Stimulated activated CD8-positive, alpha-beta memory T cell treated with anti-CD3 and anti-CD28 coated beads, Interleukin-15, amount 100 ng/mL, for 24 hours (primary cell): ENCODE data around the gene LGALS7.
"Not testable (repeated sequence)": the region's sequence is repeated elsewhere in the genome, so short reads cannot be mapped to it uniquely, and the experiment has no call there.

Experiments used
- DNase-seq: peaks from one replicate; pipeline ENCODE4 v3.0.0-alpha.2; 2020; ENCODE audit warnings: low read depth

Gene LGALS7

GRCh38 chr19:38773469-38774177 lies at the start of gene LGALS7:
TSS of gene LGALS7 (minus strand) at chr19:38773517. CDS start at chr19:38773492, 25 bp downstream.
- DNase-seq = no peak

- not testable (repeated sequence) for DNase-seq
These were observed 48.0 kb upstream of the LGALS7 start for GRCh38 chr19:38821230-38821825.

GRCh38 chr19:38819231-38819920 lies 46.1 kb upstream of the LGALS7 start:
- no peak for DNase-seq

GRCh38 chr19:38817081-38817480 lies 43.8 kb upstream of the LGALS7 start:
- DNase-seq = no peak

- DNase-seq = no peak
These were observed 42.9 kb upstream of the LGALS7 start for GRCh38 chr19:38816131-38816750.

GRCh38 chr19:38815059-38816001 lies 42.0 kb upstream of the LGALS7 start:
- no peak for DNase-seq

GRCh38 chr19:38813932-38814331 lies 40.6 kb upstream of the LGALS7 start:
- DNase-seq = not testable (repeated sequence)

GRCh38 chr19:38813323-38813722 lies 40.0 kb upstream of the LGALS7 start:
- DNase-seq = no peak

- no peak for DNase-seq
These were observed 39.6 kb upstream of the LGALS7 start, which contains the start of gene LGALS4 for GRCh38 chr19:38812841-38813320. TSS of gene LGALS4 (minus strand) at chr19:38812945. CDS start at chr19:38812886, 59 bp downstream.

GRCh38 chr19:38812009-38812840 lies 38.9 kb upstream of the LGALS7 start:
- DNase-seq = no peak

GRCh38 chr19:38809592-38810252 lies 36.4 kb upstream of the LGALS7 start:
- no peak for DNase-seq

GRCh38 chr19:38808741-38809140 lies 35.4 kb upstream of the LGALS7 start:
- no peak for DNase-seq

GRCh38 chr19:38807374-38808098 lies 34.2 kb upstream of the LGALS7 start:
- not testable (repeated sequence) for DNase-seq

- DNase-seq = no peak
These were observed 33.1 kb upstream of the LGALS7 start for GRCh38 chr19:38806371-38806770.

GRCh38 chr19:38805180-38805579 lies 31.9 kb upstream of the LGALS7 start:
- no peak for DNase-seq

- no peak for DNase-seq
These were observed 30.2 kb upstream of the LGALS7 start for GRCh38 chr19:38803543-38803942.

- DNase-seq = no peak
These were observed 28.2 kb upstream of the LGALS7 start for GRCh38 chr19:38801359-38802095.

GRCh38 chr19:38800577-38801347 lies 27.4 kb upstream of the LGALS7 start:
- DNase-seq = no peak
